ENCODE results near the gene KRT39. TPM values are rescaled to one million over a fixed set of nuclear protein-coding genes. Genes with fewer than 3 reads are reported as not detected.

Gene KRT39
- total RNA-seq, 1 donor from 2014 or later = 0.15 TPM

- Mint-ChIP-seq H3K4me3 (ENCODE audit: unreplicated experiment) (no peak overlapping the region), H3K9me3 (ENCODE audit: unreplicated experiment) (no peaks in the 10 kb centered on the region), H3K36me3 (ENCODE audit: low read depth, unreplicated experiment) (no peaks in the 10 kb centered on the region), H3K4me1 (ENCODE audit: unreplicated experiment) (no peaks in the 10 kb centered on the region), H3K27ac (ENCODE audit: unreplicated experiment) (no peak overlapping the region), H3K27me3 (ENCODE audit: unreplicated experiment) (peaks cover 3% of the 10 kb centered on the region)
- no peak for DNase-seq (ENCODE audit: low spot score)
- TF ChIP-seq, protein P1, sequence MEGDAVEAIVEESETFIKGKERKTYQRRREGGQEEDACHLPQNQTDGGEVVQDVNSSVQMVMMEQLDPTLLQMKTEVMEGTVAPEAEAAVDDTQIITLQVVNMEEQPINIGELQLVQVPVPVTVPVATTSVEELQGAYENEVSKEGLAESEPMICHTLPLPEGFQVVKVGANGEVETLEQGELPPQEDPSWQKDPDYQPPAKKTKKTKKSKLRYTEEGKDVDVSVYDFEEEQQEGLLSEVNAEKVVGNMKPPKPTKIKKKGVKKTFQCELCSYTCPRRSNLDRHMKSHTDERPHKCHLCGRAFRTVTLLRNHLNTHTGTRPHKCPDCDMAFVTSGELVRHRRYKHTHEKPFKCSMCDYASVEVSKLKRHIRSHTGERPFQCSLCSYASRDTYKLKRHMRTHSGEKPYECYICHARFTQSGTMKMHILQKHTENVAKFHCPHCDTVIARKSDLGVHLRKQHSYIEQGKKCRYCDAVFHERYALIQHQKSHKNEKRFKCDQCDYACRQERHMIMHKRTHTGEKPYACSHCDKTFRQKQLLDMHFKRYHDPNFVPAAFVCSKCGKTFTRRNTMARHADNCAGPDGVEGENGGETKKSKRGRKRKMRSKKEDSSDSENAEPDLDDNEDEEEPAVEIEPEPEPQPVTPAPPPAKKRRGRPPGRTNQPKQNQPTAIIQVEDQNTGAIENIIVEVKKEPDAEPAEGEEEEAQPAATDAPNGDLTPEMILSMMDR (IDR thresholded peaks at IDR 0.05; ENCODE audit: unreplicated experiment) = no peak
These were observed 30.2 kb downstream of the KRT39 start for GRCh38 chr17:40936437-40936971.

DNA sequence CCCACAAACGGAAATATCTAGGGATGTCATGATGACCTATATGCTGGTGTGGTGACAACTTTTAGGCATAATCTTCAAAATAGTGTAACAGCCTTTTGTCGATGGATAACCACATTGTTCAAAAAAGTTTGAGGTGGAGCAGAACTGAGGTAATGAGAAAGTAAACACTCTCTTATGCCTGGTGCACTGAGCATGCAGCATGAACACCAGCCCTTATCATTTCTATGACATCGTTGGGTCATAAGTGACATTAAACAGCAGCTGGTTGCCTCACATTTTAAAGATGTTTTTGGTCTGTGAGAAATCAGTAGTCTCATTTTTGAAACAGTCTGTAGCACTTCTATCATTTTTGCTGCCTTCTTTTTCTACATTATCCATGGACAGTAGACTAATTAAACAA, 31.1 kb downstream of the KRT39 start:
- H3K4me3 Mint-ChIP-seq (ENCODE audit: unreplicated experiment) = no peak overlapping the region
- no peaks in the 10 kb centered on the region for H3K9me3 Mint-ChIP-seq (ENCODE audit: unreplicated experiment)
- no peaks in the 10 kb centered on the region for H3K36me3 Mint-ChIP-seq (ENCODE audit: low read depth, unreplicated experiment)
- H3K27ac Mint-ChIP-seq (ENCODE audit: unreplicated experiment) = no peak overlapping the region
- peaks cover 3% of the 10 kb centered on the region for H3K27me3 Mint-ChIP-seq (ENCODE audit: unreplicated experiment)
- DNase-seq (ENCODE audit: low spot score) = no peak
- TF ChIP-seq, protein P1 (IDR thresholded peaks at IDR 0.05; ENCODE audit: unreplicated experiment) = no peak
- H3K4me1 Mint-ChIP-seq (ENCODE audit: unreplicated experiment) = no peaks in the 10 kb centered on the region

DNA sequence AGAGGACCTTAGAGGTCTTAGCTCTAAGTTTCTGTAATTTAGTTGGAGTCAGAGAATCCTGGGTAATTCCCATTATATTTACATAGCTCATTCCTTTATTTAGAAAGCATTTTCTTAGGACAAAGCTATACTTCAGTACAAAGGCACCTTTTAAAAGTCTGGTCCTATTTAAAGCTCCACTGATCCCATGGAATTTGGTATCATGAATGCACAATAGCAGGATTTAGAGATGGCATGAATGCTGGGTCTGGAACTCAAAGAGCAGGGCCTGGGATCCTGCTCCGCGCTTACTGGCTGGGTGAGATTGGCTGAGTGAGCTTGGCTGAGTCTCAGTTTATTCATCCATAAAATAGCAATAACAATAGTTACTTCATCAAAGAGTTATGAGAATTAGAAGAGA, 34.1 kb downstream of the KRT39 start:
- no peak overlapping the region for H3K4me3 Mint-ChIP-seq (ENCODE audit: unreplicated experiment)
- H3K9me3 Mint-ChIP-seq (ENCODE audit: unreplicated experiment) = no peaks in the 10 kb centered on the region
- H3K36me3 Mint-ChIP-seq (ENCODE audit: low read depth, unreplicated experiment) = no peaks in the 10 kb centered on the region
- H3K27ac Mint-ChIP-seq (ENCODE audit: unreplicated experiment) = no peak overlapping the region
- DNase-seq (ENCODE audit: low spot score) = no peak
- TF ChIP-seq, protein P1 (IDR thresholded peaks at IDR 0.05; ENCODE audit: unreplicated experiment) = no peak
- peaks cover 3% of the 10 kb centered on the region for H3K27me3 Mint-ChIP-seq (ENCODE audit: unreplicated experiment)
- H3K4me1 Mint-ChIP-seq (ENCODE audit: unreplicated experiment) = no peaks in the 10 kb centered on the region

DNA sequence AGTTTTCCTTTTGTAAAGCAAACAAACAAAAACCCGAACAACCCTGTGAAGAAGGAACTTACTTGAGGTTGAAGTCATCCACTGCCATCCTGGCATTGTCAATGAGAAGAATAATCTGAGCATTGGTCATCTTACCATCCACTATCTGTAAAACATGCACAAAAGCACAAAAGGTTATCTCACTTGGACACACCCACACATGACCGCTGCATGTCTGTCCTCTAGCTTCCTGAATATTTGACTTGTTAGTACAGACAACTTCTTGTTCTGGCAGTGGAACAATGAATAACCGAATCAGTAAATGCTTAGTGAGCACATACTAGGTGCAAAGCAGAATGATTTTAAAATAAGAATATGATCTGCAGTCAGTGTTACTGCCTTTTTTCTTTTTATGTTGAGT, 35.4 kb downstream of the KRT39 start:
- Mint-ChIP-seq H3K36me3 (ENCODE audit: low read depth, unreplicated experiment) (no peaks in the 10 kb centered on the region), H3K27ac (ENCODE audit: unreplicated experiment) (no peak overlapping the region), H3K4me3 (ENCODE audit: unreplicated experiment) (no peak overlapping the region), H3K27me3 (ENCODE audit: unreplicated experiment) (peaks cover 3% of the 10 kb centered on the region), H3K4me1 (ENCODE audit: unreplicated experiment) (no peaks in the 10 kb centered on the region), H3K9me3 (ENCODE audit: unreplicated experiment) (no peaks in the 10 kb centered on the region)
- TF ChIP-seq, protein P1 (IDR thresholded peaks at IDR 0.05; ENCODE audit: unreplicated experiment) = no peak
- no peak for DNase-seq (ENCODE audit: low spot score)

- H3K4me1 Mint-ChIP-seq (ENCODE audit: unreplicated experiment) = no peaks in the 10 kb centered on the region
- no peak overlapping the region for H3K4me3 Mint-ChIP-seq (ENCODE audit: unreplicated experiment)
- H3K27ac Mint-ChIP-seq (ENCODE audit: unreplicated experiment) = no peak overlapping the region
- no peak for DNase-seq (ENCODE audit: low spot score)
- TF ChIP-seq, protein P1 (IDR thresholded peaks at IDR 0.05; ENCODE audit: unreplicated experiment) = no peak
- H3K27me3 Mint-ChIP-seq (ENCODE audit: unreplicated experiment) = peaks cover 3% of the 10 kb centered on the region
- H3K9me3 Mint-ChIP-seq (ENCODE audit: unreplicated experiment) = no peaks in the 10 kb centered on the region
- no peaks in the 10 kb centered on the region for H3K36me3 Mint-ChIP-seq (ENCODE audit: low read depth, unreplicated experiment)
These were observed 40.4 kb downstream of the KRT39 start for GRCh38 chr17:40926341-40926740.

Measured in endothelial cell (in vitro differentiated cells).